Skin of body (tissue), 2 donors: ENCODE measurements around the gene MTHFD1L. TPM values are rescaled to one million over a fixed set of nuclear protein-coding genes. Genes with fewer than 3 reads are reported as not detected.
"Not testable (repeated sequence)": the region's sequence is repeated elsewhere in the genome, so short reads cannot be mapped to it uniquely, and the experiment has no call there.

Source experiments
- DNase-seq: peaks from one replicate; lab custom pipeline; 2025; lab: John Stamatoyannopoulos, UW
- total RNA-seq: library from RNA; depleted of rRNA; stranded (reverse); fragments of >200 nt; gene quantifications from one replicate; pipeline ENCODE4 v1.2.3, GENCODE V29; 2014

The MTHFD1L gene
- total RNA-seq, 1 donor from 2014 or later: 12.2 TPM

GRCh38 chr6:151119823-151120524 is 254.5 kb downstream of the MTHFD1L start:
- no peak for DNase-seq

GRCh38 chr6:151121900-151122299 is 256.4 kb downstream of the MTHFD1L start:
- no peak for DNase-seq

- DNase-seq: not testable (repeated sequence)
These were observed 258.1 kb downstream of the MTHFD1L start for GRCh38 chr6:151123641-151124040.

- not testable (repeated sequence) for DNase-seq
These were observed 259.7 kb downstream of the MTHFD1L start for GRCh38 chr6:151125242-151125641.

- DNase-seq: not testable (repeated sequence)
These were observed 260.3 kb downstream of the MTHFD1L start for GRCh38 chr6:151125651-151126416.

GRCh38 chr6:151126417-151126724 is 260.9 kb downstream of the MTHFD1L start:
- not testable (repeated sequence) for DNase-seq

- DNase-seq: not testable (repeated sequence)
These were observed 261.8 kb downstream of the MTHFD1L start for GRCh38 chr6:151127133-151127798.

- no peak for DNase-seq
These were observed 263.4 kb downstream of the MTHFD1L start for GRCh38 chr6:151128763-151129370.

GRCh38 chr6:151130329-151130728 is 264.8 kb downstream of the MTHFD1L start:
- DNase-seq: no peak

- no peak for DNase-seq
These were observed 266.0 kb downstream of the MTHFD1L start for GRCh38 chr6:151131324-151132007.

- DNase-seq: no peak
These were observed 270.7 kb downstream of the MTHFD1L start for GRCh38 chr6:151136141-151136755.

GRCh38 chr6:151137542-151137941 is 272.0 kb downstream of the MTHFD1L start:
- no peak for DNase-seq

GRCh38 chr6:151139524-151139923 is 274.0 kb downstream of the MTHFD1L start:
- no peak for DNase-seq

GRCh38 chr6:151140767-151141166 is 275.3 kb downstream of the MTHFD1L start:
- peak; percentile 41 for DNase-seq

GRCh38 chr6:151141685-151142084 is 276.2 kb downstream of the MTHFD1L start:
- DNase-seq: no peak

GRCh38 chr6:151142676-151143075 is 277.2 kb downstream of the MTHFD1L start:
- DNase-seq: no peak

GRCh38 chr6:151143337-151143736 is 277.8 kb downstream of the MTHFD1L start:
- no peak for DNase-seq

GRCh38 chr6:151143806-151144205 is 278.3 kb downstream of the MTHFD1L start:
- no peak for DNase-seq

- DNase-seq: no peak
These were observed 281.8 kb downstream of the MTHFD1L start for GRCh38 chr6:151147118-151147832.

GRCh38 chr6:151148111-151148510 is 282.6 kb downstream of the MTHFD1L start:
- no peak for DNase-seq
